Hepatic stellate cell (primary cell): ENCODE measurements around the gene ACTR3C.
"Not testable (repeated sequence)": the region's sequence is repeated elsewhere in the genome, so short reads cannot be mapped to it uniquely, and the experiment has no call there.

Experiments
- DNase-seq: peaks from one replicate; pipeline ENCODE4 v3.0.0; 2011; ENCODE audit warnings: low spot score

Gene ACTR3C

GRCh38 chr7:150202894-150203293, 120.5 kb downstream of the ACTR3C start:
- not testable (repeated sequence) for DNase-seq
